ENCODE results near the gene CILP2. TPM values are rescaled to one million over a fixed set of nuclear protein-coding genes. Genes with fewer than 3 reads are reported as not detected.

CILP2 gene
- polyA plus RNA-seq, 1 of the 3 experiments (the other 2 are of a cell fraction), result 1.9 TPM

DNA sequence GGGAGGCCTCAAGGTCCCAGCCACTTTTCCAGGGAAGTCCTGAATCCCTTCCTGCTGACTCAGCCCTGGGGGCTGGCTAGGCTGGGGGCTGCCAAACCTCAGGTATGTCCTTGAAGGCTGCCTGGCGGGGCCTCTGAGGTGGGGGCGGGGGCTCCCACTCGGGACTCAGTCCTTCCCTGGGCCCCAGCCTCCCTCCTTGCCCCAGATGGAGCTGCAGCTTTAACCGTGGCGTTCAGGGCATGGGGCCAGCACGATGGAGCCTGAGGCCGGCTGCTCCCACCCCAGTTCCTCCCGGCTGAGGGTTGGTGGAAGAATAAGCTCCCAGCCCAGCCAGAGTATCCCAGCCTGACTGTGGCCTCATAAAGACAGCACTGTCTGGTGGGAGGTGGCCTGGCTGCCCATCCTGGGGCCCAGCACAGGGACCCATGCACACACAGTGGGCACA is 12.4 kb downstream of the CILP2 start:
- ChIA-PET POLR2A (no interaction called here), CTCF (interaction anchor here (2.3 to 15.7 kb wide), 4 partner anchors 10 to 94 kb away, joined by 5 to 258 read pairs (median 42); partner anchors contain the start of genes CILP2, GMIP and YJEFN3)
- no peak overlapping the region for H3K4me3 ChIP-seq (ENCODE audit: low read depth in 2 of 2, low read length in 1 of 2)
- no peaks in the 10 kb centered on the region for H3K27me3 ChIP-seq (ENCODE audit: insufficient read depth)
- no peaks in the 10 kb centered on the region for H3K79me2 ChIP-seq (ENCODE audit: insufficient read depth)
- no peaks in the 10 kb centered on the region for H4K20me1 ChIP-seq (ENCODE audit: insufficient read depth)
- H3K9me3 ChIP-seq, result no peaks in the 10 kb centered on the region
- WGBS (ENCODE audit: low lambda C conversion rate), result no CpG with 5 or more reads among the region's 8 CpGs
- TF ChIP-seq FOXJ3 (CRISPR knock-in tag; IDR thresholded peaks at IDR 0.05) (no peak), NFIC (IDR thresholded peaks at IDR 0.05; ENCODE audit: borderline replicate concordance) (no peak), TCF12 (IDR thresholded peaks at IDR 0.05) (no peak), RFX5 (IDR thresholded peaks at IDR 0.05; ENCODE audit: low read length) (no peak), FOSL2 (IDR thresholded peaks at IDR 0.05; ENCODE audit: borderline replicate concordance, low read depth) (no peak), RAD21 (IDR thresholded peaks at IDR 0.05; ENCODE audit: low read length) (no peak)
- DNase-seq, result no peak
- H3K4me2 ChIP-seq, result no peak overlapping the region
- no peaks in the 10 kb centered on the region for H3K36me3 ChIP-seq (replicated peaks in 1 of 2; ENCODE audit: control insufficient read depth in 1 of 2, insufficient read depth in 2 of 2, low read length in 1 of 2)
- H3K9ac ChIP-seq, result no peak overlapping the region
- H2AFZ ChIP-seq (ENCODE audit: low read depth), result no peak overlapping the region
- no peaks in the 10 kb centered on the region for H3F3A ChIP-seq (replicated peaks; ENCODE audit: insufficient read depth)
- H3K27ac ChIP-seq (ENCODE audit: low read depth in 2 of 2, low read length in 1 of 2), result no peak overlapping the region
- H3K9me2 ChIP-seq, result no peaks in the 10 kb centered on the region
- peaks cover 0 to 13% of the 10 kb centered on the region in 2 experiments; a peak in 1 of 4 replicates for H3K4me1 ChIP-seq (ENCODE audit: control insufficient read depth in 1 of 2, insufficient read depth in 2 of 2, low read depth in 1 of 2, low read length in 1 of 2)

DNA sequence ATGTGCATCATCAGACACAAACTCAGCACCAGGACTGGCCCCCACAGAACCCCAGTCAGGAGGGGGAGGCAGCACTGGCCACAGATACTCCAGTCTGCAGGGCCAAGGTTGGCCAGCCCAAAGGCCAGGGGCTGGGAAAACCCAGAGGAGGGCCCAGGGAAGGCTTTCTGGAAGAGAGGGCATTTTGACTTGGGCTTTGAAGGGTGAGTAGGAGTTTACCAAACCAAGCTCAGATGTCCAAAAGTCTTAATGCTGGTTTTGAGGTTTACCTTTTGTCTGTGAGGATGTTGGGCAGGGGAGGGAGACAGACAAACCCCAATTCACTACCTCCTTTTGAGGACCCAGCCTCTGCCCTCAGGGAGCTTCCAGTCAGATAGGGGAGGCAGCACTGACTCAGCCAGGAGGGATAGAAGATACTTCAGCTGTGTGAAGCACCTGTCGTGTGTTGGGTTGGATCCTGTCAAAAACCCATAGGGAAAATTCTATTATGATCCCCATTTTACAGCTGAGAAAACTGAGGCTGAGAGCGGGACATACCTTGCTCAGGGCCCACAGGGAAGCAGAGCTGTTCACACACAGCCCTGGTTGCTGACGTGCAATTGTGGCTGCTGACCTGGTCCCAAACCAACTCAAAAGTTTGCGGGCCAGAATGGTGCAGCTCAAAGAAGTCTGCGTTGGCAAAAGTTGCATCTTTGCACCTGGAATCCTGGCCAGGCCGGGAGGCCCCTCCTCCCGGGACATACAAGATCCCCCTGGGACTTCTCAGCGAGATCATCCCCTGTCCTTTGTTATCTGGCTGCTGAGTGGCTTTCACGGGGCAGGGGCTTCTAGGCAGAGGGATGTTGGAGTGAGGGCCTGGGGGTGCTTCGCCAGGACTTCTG is 13.1 kb downstream of the CILP2 start:
- H3K4me1 ChIP-seq (ENCODE audit: control insufficient read depth in 1 of 2, insufficient read depth in 2 of 2, low read depth in 1 of 2, low read length in 1 of 2), result peaks cover 0 to 11% of the 10 kb centered on the region in 2 experiments; a peak in 1 of 4 replicates
- POLR2A ChIA-PET, result no interaction called here
- H3K27ac ChIP-seq (ENCODE audit: low read depth in 2 of 2, low read length in 1 of 2), result no peak overlapping the region
- H3K9me3 ChIP-seq, result no peaks in the 10 kb centered on the region
- no peaks in the 10 kb centered on the region for H3K36me3 ChIP-seq (replicated peaks in 1 of 2; ENCODE audit: control insufficient read depth in 1 of 2, insufficient read depth in 2 of 2, low read length in 1 of 2)
- H2AFZ ChIP-seq (ENCODE audit: low read depth), result no peak overlapping the region
- TF ChIP-seq EZH2phosphoT487 (IDR thresholded peaks at IDR 0.05; ENCODE audit: borderline replicate concordance, low read depth) (no peak), USF2 (IDR thresholded peaks at IDR 0.05; ENCODE audit: borderline replicate concordance, low read depth, low read length) (no peak), MAX (IDR thresholded peaks at IDR 0.05; ENCODE audit: low read depth) (no peak), PBX3 (IDR thresholded peaks at IDR 0.05) (no peak), JUND (IDR thresholded peaks at IDR 0.05) (no peak), TCF12 (IDR thresholded peaks at IDR 0.05) (no peak), FOXM1 (IDR thresholded peaks at IDR 0.05; ENCODE audit: low read depth) (no peak)
- TF ChIP-seq, protein P1, sequence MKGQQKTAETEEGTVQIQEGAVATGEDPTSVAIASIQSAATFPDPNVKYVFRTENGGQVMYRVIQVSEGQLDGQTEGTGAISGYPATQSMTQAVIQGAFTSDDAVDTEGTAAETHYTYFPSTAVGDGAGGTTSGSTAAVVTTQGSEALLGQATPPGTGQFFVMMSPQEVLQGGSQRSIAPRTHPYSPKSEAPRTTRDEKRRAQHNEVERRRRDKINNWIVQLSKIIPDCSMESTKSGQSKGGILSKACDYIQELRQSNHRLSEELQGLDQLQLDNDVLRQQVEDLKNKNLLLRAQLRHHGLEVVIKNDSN (IDR thresholded peaks at IDR 0.05; ENCODE audit: borderline replicate concordance, low read depth), result no peak
- no peaks in the 10 kb centered on the region for H3K79me2 ChIP-seq (ENCODE audit: insufficient read depth)
- no peak overlapping the region for H3K4me3 ChIP-seq (ENCODE audit: low read depth in 2 of 2, low read length in 1 of 2)
- H4K20me1 ChIP-seq (ENCODE audit: insufficient read depth), result no peaks in the 10 kb centered on the region
- no peak overlapping the region for H3K4me2 ChIP-seq
- H3K9ac ChIP-seq, result no peak overlapping the region
- DNase-seq, result no peak
- no peaks in the 10 kb centered on the region for H3F3A ChIP-seq (replicated peaks; ENCODE audit: insufficient read depth)
- no peaks in the 10 kb centered on the region for H3K27me3 ChIP-seq (ENCODE audit: insufficient read depth)
- 92% methylated on average over 6 of the region's 10 CpGs for WGBS (ENCODE audit: low lambda C conversion rate)
- CTCF ChIA-PET, result interaction anchor here (0.6 to 15.7 kb wide), 6 partner anchors 10 to 93 kb away, joined by 3 to 258 read pairs (median 16); partner anchors contain the start of genes CILP2, GMIP and YJEFN3
- no peaks in the 10 kb centered on the region for H3K9me2 ChIP-seq
